ENCODE measurements around the gene TLE5.

DNA sequence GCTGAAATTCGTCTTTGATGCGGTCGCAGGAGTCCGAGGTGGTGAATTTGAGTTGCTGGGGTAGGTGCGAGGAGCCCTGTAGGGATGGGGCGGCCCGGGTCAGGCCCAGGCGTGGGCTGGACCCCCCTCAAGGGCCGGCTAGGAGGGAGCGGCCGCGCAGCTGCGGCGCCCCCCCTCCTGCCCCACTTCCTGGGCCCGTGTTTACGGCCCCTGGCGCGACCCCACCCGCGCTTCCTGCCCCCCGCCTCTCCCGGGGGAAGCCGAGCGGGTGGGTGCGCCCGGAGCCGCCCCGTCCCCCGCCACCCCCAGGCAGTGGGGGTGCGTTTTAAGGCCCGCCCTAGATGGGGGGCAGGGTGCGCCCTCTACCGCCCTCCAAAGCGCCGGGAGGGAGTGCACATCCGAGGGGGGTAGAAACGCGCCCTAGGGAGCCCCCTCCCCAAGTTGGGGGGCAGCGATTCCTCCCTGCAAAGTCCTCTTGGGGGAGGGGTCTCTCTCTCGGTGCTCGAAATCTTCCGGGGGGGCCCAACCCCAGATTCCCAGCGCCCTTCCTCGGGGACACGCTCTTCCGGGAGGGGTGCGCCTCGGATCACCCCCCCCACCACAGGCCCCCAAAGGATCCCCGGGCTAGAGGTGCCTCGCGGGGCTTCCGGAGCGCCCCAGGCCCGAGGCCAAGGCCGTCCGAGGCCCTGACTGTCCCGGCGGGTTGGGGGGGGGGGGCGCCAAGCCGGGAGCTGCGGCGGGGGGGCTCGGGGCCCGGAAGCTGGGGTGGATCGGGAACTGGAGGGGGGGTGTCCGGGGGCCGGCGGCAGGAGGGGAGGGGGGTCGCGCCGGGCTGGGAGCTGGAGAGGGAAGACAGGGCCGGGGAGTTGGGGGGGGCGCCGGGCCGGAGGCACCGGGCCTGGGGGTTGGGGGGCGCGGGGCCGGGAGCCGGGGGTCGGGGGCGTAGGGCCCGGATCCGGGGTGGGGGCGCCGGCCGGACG is 823 bp downstream of the TLE5 start:
- TF ChIP-seq, protein P1, sequence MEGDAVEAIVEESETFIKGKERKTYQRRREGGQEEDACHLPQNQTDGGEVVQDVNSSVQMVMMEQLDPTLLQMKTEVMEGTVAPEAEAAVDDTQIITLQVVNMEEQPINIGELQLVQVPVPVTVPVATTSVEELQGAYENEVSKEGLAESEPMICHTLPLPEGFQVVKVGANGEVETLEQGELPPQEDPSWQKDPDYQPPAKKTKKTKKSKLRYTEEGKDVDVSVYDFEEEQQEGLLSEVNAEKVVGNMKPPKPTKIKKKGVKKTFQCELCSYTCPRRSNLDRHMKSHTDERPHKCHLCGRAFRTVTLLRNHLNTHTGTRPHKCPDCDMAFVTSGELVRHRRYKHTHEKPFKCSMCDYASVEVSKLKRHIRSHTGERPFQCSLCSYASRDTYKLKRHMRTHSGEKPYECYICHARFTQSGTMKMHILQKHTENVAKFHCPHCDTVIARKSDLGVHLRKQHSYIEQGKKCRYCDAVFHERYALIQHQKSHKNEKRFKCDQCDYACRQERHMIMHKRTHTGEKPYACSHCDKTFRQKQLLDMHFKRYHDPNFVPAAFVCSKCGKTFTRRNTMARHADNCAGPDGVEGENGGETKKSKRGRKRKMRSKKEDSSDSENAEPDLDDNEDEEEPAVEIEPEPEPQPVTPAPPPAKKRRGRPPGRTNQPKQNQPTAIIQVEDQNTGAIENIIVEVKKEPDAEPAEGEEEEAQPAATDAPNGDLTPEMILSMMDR (IDR thresholded peaks at IDR 0.05) = peak; percentile 4 to 33 (median 28)
- TF ChIP-seq POLR2A (IDR thresholded peaks at IDR 0.05) = no peak
